HG02852 (cell line): ENCODE data around the gene CDK4.
"Not testable (repeated sequence)": the region's sequence is repeated elsewhere in the genome, so short reads cannot be mapped to it uniquely, and the experiment has no call there.

Experiments used
- ATAC-seq: cut with Tn5 transposase; IDR thresholded peaks from one replicate; pipeline ENCODE4 v1.9.1; 2021; ENCODE audit warnings: mild to moderate bottlenecking, moderate library complexity; ENCODE audit not compliant: unreplicated experiment

CDK4 gene

DNA sequence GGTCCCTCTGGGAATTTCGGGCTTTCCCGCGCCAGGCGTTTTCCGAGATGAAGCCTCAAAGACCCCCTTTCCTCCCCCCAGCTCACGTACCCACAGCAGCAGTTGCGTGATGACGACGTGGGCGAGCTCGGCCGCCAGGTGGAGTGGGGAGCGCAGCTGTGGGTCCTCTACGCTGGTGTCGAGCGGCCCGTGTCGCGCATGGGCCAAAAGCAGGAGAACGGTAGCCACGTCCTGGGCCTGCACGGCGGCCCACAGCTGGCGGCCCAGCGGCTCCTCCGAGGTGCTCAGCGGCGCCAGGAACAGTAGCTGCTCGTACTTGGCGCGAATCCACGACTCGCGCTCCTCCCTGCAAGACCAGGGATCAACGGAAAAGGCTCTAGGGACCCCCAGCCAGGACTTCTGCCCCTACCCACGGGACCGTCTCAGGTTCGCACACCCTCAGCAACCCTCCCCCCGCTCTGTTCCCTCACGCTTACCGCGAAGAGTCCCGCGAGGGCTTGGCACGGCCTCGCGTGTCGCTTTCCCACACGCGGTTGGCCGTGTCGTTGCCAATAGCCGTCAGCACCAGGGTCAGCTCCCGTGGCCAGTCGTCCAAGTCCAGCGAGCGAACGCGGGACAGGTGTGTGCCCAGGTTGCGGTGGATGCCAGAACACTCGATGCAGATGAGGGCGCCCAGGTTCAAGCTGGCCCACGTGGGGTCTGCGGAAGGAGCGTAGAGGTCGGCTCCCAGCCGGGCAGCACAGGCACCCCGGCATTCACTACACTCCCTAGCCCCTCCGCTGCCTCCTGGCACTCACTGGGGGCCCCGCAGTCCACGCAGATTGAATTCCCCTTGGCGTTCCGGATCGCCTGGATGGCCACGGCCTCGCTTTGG lies 25.0 kb downstream of the CDK4 start:
- no peak for ATAC-seq

DNA sequence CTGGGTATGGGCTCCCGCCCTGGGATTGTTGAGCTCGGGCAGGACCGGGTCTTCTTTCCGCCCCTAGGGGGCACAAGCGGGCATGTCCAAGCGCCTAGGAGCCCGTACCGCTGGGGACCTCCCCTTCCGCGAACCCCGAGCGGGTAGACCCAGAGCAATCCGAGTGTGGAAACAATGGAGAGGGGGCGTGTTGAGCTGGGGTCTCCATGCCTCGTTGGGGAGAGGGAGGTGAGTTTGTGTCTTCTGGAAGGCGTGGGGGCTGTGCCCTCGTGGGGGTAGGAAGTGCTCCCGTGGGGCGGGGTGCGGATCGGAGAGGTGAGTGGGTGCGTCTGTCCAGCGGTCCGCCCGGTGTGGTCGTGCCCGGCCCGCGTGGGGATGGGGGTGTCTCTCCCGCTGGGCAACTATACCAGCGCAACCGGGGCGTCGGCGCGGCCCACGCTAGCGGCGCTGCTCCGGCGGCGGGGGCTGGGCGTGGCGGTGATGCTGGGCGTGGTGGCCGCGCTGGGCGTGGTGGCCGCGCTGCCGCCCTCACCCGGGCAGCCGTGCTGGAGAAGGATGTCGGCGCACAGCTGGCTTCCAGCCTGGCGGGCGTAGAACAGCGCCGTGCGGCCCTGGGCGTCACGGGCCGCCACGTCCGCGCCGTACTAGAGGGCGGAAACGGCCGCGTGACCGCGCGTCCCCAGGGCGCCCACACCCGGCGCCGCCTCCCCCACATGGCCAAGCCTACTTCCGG lies 25.8 kb downstream of the CDK4 start:
- no peak for ATAC-seq

DNA sequence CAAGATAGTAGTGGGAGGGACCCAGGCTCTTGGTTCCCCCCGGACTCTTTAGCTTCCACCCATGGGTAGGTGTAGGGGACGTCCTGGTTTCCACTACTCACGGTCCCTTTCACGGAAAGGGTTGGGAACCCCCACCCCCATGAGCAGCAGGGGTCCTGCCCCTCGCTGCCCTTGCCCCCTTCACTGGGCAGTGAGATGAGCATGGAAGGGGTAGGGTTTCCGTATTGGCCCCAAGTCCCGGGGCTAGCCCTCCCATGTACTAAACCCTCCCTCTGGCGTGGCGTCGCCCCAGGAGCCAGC lies 26.3 kb downstream of the CDK4 start:
- no peak for ATAC-seq

DNA sequence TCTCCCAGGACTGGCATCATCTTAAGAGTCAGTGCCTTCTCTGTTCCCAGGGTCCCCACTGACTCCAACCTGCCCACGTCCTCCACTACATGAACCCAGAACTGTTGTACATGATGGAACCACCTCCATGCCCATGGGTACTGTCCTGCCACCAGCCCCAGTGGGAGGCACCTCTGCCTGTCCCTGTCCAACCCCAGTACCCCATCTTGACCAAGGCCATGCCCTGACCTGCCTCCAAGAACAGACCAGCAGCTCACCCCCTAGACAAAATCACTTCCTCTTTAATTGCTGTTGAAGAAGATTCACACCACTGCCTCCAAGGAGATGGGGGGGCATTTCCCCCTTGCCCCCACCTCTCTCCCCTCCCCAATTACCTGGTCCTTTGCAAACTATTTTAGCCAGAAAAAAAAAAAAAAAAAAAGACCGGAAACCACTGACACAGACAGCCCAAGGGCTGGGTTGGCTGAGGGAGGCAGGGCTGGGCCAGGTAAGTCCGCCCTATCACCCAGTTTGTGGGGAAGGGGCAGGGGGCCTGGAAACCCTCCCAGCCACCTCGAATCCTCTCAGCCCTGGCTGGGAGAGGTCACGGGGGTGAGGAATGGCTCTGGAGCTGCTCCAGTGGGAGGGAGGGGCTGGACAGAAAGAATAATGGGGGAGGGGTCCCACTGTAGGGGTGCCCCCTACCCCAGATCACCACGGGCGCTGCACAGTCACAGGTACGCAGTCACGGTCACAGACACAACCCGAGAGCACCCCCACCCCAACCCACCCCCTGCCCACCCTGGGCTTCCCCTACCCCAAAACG lies 27.0 kb downstream of the CDK4 start:
- no peak for ATAC-seq

DNA sequence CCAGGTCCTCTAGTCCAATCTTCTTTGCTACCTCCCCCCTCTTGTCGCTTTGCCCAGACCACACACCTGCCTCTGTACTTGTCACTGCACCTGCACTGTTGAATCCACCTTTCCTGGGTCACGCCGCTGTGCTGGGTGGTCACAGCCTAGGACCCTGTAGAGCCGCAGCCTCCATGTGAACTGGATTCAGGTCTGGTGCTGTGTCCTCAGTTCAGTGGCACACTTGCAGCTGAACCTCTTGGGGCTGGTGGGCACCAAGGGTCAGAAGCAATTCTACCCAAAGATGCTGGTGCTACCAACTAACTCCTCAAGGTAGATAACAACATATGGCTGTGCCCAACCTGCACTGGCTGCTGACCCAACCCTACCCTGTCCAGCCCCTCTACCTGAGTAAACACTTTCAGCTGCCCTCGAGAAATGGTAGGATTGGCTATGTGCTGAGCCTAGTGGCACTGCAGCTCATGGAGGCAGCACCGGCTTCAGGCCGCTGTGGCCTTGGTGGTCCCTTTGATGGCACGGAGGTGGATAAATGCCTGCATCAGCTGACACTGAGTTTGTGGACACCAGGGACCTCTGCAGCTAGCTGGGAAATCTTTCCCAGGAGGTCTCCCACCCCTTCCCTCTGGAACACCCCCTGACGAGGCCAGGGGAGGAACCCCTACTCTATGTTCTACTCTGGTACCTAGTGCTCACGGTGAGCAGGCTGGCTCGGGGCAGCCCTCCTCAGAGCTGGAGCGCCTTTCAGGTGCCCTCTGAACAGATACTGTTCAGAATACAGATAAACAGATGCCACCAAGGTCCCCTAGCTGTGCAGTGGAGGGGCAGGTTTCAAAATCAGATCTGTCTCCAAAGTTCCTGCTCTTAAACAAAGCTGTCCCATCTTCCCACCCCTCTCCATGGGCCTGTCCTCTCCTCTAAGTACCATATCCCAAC lies 27.8 kb downstream of the CDK4 start:
- ATAC-seq, result no peak

DNA sequence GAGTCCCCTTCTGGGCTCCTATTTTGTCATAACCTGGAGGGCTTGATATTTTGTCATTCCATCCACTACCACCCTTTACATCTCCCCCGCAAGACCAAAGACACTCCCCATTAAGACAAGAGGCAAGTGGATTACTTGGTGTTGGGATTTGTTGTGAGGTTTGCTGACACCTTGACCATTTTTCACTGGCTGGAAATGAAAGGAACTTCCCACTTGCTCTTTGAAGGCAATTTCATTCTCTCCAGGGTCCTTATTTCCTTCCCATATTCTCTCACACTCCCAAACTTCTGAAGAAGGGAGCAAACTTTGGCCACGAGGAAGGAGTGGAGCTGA lies 28.5 kb downstream of the CDK4 start:
- no peak for ATAC-seq

DNA sequence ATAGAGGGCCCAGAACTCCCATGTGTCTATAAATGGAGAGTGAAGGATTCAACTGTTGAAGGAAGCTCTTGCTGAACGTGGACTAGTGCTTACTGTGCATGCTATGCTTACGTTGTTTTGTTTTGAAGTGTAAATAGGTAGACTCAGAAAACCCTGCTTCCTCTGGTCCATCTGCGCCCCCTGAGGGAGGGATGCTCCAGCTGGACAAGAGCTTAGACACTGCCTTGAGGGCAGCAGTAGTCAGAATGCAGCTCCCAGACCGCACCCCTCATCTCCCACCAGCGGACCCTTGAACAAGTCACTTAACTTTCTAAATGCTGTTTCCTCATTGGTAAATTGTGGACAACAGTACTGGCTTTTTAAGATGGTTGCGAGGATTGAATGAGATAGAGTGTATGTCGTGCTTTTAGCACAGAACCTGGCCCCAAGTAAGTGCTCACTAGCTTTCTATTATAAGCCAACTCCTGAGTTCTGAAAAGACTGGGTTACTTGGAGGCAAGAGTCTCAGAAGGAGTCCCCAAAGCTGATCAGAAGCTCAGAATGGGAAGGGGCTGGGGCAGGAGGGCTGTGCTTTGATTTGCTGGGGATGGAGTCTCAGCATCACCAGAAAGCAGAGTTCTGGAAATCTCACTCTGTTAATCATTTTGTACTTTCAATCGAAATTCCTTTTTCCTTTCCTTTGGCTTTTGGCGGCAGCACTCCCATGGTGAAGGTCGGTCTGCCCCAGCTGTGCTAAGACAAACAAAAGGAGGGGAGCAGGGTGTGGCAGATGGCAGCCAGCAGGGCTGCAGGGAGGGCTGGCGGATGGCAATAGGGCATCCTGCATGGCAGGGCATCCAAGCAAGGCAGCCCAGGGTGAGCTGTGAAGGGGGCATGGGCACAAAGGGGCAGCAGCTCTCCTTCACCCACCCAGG lies 29.1 kb downstream of the CDK4 start:
- ATAC-seq, result no peak

DNA sequence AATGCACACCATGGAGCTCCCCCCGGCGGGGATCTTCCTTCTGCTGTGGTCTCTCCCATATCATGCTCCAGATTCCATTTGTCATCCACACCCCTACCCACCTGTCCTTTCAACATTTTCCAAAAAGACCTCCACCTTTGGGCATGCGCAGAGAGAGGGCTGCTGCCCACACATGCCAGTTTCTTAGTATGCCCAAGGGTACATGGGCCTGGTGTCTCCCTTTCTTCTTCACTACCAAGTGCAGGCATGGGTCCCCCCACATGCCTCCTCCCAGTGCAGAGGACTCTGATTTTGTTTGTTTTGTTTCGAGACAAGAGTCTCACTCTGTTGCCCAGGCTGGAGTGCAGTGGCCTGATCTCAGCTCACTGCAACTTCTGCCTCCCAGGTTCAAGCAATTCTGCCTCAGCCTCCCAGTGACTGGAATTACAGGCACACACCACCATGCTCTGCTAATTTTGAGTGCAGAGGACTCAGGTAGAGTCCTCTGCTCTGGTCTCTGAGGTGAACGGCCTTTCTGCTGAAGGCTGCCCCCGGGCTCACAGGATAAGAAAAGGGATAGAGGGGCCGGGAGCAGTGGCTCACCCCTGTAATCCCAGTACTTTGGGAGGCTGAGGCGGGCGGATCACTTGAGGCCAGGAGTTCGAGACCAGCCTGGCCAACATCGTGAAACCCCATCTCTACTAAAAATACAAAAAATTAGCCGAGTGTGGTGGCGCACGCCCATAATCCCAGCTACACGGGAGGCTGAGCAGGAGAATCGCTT lies 30.1 kb downstream of the CDK4 start:
- ATAC-seq, result not testable (repeated sequence)

DNA sequence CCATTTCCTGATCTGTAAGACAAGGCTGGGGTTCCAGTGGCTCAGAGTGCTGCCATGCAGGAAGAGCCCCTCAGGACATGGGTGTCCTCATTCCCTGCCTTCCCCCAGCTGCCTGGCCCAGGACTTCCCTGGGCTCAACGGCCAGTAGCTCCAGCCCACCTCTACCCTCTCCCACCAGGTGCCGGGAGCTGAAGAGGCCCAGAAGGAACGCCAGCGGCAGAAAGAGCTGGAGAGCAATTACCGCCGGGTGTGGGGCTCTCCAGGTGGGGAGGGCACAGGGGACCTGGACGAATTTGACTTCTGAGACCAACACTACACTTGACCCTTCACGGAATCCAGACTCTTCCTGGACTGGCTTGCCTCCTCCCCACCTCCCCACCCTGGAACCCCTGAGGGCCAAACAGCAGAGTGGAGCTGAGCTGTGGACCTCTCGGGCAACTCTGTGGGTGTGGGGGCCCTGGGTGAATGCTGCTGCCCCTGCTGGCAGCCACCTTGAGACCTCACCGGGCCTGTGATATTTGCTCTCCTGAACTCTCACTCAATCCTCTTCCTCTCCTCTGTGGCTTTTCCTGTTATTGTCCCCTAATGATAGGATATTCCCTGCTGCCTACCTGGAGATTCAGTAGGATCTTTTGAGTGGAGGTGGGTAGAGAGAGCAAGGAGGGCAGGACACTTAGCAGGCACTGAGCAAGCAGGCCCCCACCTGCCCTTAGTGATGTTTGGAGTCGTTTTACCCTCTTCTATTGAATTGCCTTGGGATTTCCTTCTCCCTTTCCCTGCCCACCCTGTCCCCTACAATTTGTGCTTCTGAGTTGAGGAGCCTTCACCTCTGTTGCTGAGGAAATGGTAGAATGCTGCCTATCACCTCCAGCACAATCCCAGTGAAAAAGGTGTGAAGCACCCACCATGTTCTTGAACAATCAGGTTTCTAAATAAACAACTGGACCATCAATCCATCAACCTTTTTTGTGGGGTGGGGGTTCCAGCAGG lies 31.2 kb downstream of the CDK4 start:
- no peak for ATAC-seq

DNA sequence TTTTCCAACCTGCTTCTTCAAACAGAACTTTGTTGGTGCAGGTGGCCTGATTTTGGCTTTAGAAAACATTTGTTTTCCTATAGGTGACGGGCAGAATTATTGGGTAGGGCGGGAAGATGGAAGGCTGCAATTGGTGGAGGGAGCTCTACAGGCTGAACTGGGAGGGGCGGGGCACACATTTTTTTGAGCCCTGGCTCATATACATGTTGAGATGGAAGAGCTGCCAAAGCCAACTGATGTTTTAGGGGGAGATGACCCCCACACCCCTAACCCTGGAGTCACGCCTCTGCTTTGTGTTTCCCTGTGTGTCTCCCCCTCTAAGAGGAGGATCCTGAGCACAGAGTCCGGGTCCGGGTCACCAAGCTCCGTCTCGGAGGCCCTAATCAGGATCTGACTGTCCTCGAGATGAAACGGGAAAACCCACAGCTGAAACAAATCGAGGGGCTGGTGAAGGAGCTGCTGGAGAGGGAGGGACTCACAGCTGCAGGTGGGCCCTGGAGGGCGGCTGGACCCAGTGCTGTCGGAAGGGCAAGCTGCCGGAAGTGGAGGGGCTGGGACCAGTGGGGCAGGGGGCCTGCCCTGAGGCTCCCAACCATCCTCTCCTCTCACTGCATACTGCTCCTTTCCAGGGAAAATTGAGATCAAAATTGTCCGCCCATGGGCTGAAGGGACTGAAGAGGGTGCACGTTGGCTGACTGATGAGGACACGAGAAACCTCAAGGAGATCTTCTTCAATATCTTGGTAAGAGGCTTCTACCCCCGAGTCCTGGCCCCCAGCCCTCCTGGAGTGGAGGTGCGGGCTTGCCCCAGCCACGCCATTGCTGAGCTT lies 32.1 kb downstream of the CDK4 start:
- ATAC-seq, result no peak

DNA sequence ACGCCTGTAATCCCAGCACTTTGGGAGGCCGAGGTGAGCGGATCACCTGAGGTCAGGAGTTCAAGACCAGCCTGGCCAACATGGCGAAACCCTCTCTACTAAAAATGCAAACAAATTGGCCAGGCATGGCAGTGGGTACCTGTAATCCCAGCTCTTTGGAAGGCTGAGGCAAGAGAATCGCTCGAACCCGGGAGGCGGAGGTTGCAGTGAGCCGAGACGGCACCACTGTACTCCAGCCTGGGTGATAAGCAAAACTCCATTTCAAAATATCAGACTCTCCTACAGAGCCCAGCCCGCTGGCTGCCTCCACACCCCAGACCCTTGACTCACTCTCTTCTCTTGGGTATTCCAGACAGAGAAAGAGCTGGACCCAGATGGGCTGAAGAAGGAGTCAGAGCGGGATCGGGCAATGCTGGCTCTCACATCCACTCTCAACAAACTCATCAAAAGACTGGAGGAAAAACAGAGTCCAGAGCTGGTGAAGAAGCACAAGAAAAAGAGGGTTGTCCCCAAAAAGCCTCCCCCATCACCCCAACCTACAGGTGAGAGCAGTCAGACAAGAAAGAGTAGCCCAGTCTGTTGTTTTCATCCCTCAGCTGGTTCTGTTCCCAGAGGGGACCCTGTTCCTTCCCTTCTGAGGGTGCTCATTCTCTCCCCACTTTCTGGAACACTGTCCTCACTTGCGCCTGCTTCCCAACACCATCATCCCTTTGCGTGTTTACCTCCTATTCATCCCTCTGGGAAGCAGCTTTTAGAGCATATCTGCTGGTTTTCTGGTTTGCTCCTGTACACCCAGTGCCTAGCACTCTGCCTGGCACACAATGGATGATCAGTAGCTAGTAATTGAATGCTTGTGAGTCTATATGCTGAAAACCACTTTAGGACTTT lies 33.2 kb downstream of the CDK4 start:
- no peak for ATAC-seq

DNA sequence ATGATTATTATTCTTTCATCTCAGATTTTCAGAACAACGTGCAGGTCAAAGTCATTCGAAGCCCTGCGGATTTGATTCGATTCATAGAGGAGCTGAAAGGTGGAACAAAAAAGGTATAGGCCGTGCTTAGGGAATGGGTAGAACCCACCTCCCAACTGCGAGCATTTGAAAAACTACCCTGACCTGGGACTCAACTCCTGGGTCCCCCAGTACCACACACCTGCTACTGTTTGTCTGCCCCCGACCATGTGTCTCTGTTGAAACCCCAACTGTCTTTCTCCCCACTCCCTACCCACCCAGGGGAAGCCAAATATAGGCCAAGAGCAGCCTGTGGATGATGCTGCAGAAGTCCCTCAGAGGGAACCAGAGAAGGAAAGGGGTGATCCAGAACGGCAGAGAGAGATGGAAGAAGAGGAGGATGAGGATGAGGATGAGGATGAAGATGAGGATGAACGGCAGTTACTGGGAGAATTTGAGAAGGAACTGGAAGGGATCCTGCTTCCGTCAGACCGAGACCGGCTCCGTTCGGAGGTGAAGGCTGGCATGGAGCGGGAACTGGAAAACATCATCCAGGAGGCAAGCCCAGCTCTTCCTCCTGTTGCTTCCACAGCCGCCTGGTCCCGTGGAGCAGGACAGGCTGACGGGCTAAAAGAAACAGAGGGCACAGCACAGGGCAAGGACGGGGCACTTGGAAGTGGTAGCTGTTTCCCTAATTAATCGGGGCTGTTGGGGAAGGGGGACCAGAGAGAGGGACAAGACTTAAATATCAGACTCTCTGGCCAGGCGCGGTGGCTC lies 34.1 kb downstream of the CDK4 start:
- no peak for ATAC-seq

DNA sequence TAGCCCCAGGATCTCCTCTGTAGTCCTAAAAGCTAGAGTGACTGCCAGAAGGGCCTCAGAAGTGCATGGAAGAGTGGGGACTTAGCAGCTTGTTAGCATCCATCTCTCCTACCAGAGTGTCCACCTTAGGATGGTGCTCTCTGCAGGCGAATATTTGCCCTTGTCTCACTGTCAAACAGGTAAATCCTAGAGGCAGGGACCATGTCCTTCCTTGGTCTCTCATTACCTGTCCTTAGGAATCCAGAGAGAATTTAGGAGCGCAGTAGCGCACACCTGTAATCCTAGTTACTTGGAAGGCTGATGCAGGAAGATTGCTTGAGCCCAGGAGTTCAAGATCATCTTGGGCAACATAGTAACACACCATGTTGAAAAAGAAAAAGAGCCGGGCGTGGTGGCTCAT lies 35.0 kb downstream of the CDK4 start:
- no peak for ATAC-seq

DNA sequence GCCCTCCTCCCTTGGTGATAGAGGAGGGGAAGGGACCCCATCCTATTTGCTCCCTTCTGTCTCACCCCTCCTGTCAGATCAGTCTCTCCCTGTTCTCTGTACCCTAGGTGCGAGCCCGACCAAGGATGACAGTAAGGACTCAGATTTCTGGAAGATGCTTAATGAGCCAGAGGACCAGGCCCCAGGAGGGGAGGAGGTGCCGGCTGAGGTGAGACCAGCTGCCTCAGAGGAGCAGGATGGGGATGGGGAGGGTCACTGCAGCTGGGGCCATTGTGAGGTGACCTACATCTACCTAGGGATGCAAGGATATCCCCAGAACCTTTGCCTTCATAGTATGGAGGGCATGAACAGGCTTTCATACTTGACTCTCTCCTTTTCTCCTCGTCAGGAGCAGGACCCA lies 35.8 kb downstream of the CDK4 start:
- no peak for ATAC-seq

DNA sequence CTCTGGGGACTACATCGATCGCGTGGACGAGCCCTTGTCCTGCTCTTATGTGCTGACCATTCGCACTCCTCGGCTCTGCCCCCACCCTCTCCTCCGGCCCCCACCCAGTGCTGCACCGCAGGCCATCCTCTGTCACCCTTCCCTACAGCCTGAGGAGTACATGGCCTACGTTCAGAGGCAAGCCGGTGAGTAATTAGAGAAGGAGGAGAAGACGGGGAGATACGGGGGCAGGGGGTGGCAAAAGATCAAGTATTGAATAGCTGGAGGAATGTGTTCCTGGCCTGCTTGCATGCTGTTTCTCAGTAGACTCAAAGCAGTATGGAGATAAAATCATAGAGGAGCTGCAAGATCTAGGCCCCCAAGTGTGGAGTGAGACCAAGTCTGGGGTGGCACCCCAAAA lies 36.3 kb downstream of the CDK4 start:
- ATAC-seq, result no peak
